WTC11 (cell line): ENCODE data around the gene CYBB.

Experiments used
- ATF1 ChIP-seq: sonication (generic); formaldehyde crosslinking; IDR thresholded peaks from 2 replicates; pipeline ENCODE4 v1.8.1; 2023; ENCODE audit warnings: mild to moderate bottlenecking, moderate library complexity, missing genetic modification reagents
- E2F4 ChIP-seq: sonication (generic); formaldehyde crosslinking; IDR thresholded peaks from 2 replicates; pipeline ENCODE4 v1.8.1; 2022; ENCODE audit warnings: low read depth, mild to moderate bottlenecking, moderate library complexity, missing genetic modification reagents, borderline replicate concordance
- IRF2 ChIP-seq: sonication (generic); formaldehyde crosslinking; IDR thresholded peaks from 2 replicates; pipeline ENCODE4 v1.8.0; 2022; ENCODE audit warnings: low read depth, missing genetic modification reagents, borderline replicate concordance
- NFYB ChIP-seq: sonication (generic); formaldehyde crosslinking; conservative IDR thresholded peaks from 2 replicates; pipeline ENCODE4 v1.8.0; 2022; ENCODE audit warnings: low read depth, missing genetic modification reagents
- NR2C2 ChIP-seq: sonication (generic); formaldehyde crosslinking; IDR thresholded peaks from 2 replicates; pipeline ENCODE4 v1.8.0; 2022; ENCODE audit warnings: mild to moderate bottlenecking, missing genetic modification reagents
- ZNF232 ChIP-seq: sonication (generic); formaldehyde crosslinking; IDR thresholded peaks from 2 replicates; pipeline ENCODE4 v1.8.0; 2022; ENCODE audit warnings: mild to moderate bottlenecking, missing genetic modification reagents
- ZNF317 ChIP-seq: sonication (generic); formaldehyde crosslinking; IDR thresholded peaks from 2 replicates; pipeline ENCODE4 v1.8.1; 2023; ENCODE audit warnings: low read depth, mild to moderate bottlenecking, moderate library complexity, missing genetic modification reagents, borderline replicate concordance
- TF ChIP-seq, protein P1 (sequence below): sonication (generic); formaldehyde crosslinking; IDR thresholded peaks from 2 replicates; pipeline ENCODE4 v1.8.0; 2022; ENCODE audit warnings: mild to moderate bottlenecking, missing genetic modification reagents

DNA sequence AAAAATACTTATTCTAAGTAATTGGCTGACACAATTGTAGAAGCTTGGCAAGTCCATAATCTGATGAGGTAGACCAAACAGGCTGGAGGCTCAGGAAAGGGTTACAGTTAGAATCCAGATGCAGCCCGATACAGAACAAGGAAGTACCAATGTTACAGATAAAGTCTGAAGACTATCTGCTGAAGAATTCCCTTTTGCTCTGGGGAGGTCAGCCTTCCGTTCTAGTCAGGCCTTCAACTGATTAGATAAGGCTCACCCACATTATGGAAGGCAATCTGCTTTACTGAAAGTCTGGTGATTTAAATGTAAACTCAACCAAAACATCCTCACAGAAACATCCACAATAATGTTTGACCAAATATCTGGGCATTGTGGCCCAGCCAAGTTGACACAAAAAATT lies 74.9 kb downstream of the CYBB start:
- TF ChIP-seq, protein P1, sequence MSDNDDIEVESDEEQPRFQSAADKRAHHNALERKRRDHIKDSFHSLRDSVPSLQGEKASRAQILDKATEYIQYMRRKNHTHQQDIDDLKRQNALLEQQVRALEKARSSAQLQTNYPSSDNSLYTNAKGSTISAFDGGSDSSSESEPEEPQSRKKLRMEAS = no peak
- TF ChIP-seq IRF2 (CRISPR knock-in tag) = no peak
- TF ChIP-seq NR2C2 (CRISPR knock-in tag) = no peak
- TF ChIP-seq E2F4 (CRISPR knock-in tag) = no peak
- no peak for TF ChIP-seq ATF1 (CRISPR knock-in tag)
- TF ChIP-seq ZNF232 (CRISPR knock-in tag) = no peak
- TF ChIP-seq NFYB (CRISPR knock-in tag) = no peak
- no peak for TF ChIP-seq ZNF317 (CRISPR knock-in tag)
